ENCODE measurements around the gene DNAH17. TPM values are rescaled to one million over a fixed set of nuclear protein-coding genes. Genes with fewer than 3 reads are reported as not detected.

Gene DNAH17
- total and polyA plus RNA-seq, 2 of the 8 experiments (the other 6 are each of a cell fraction or from before 2014, with no cell fraction given) = 0.14 to 0.67 TPM

- TF ChIP-seq RNF2 (IDR thresholded peaks at IDR 0.05; ENCODE audit: borderline replicate concordance, low read depth, low read length, missing control alignments, poor library complexity, severe bottlenecking) = no peak
- no peak for TF ChIP-seq SP4 (IDR thresholded peaks at IDR 0.05; ENCODE audit: low read length)
These were observed 36.2 kb upstream of the DNAH17 start (continued) for GRCh38 chr17:78613416-78613815.
